KMS-11 (cell line): ENCODE results near the gene RABGAP1.

Source experiments
- H2AFZ ChIP-seq: fragments of 200-600 bp; sonication (generic); 2 replicates; pipeline ENCODE4 v1.6.1; 2016; ENCODE audit warnings: antibody characterized with exemption, mixed run types, low read depth
- H3K27ac ChIP-seq: fragments of 200-600 bp; sonication (generic); 2 replicates; pipeline ENCODE4 v1.6.1; 2016; ENCODE audit warnings: mild to moderate bottlenecking, mixed run types
- H3K27me3 ChIP-seq: fragments of 200-600 bp; sonication (generic); 2 replicates; pipeline ENCODE4 v1.6.1; 2017; ENCODE audit warnings: mild to moderate bottlenecking, low read depth, mixed run types, moderate library complexity; ENCODE audit not compliant: insufficient read depth
- H3K36me3 ChIP-seq: fragments of 200-600 bp; sonication (generic); 2 replicates; pipeline ENCODE4 v1.6.1; 2017; ENCODE audit warnings: mild to moderate bottlenecking, mixed run types; ENCODE audit not compliant: insufficient read depth
- H3K4me1 ChIP-seq: fragments of 200-600 bp; sonication (generic); 2 replicates; pipeline ENCODE4 v1.6.1; 2016; ENCODE audit warnings: mild to moderate bottlenecking, low read depth, mixed run types; ENCODE audit not compliant: poor library complexity, severe bottlenecking
- H3K4me2 ChIP-seq: fragments of 200-600 bp; sonication (generic); 2 replicates; pipeline ENCODE4 v1.7.0; 2016; ENCODE audit warnings: mild to moderate bottlenecking, mixed run types
- H3K4me3 ChIP-seq: fragments of 200-600 bp; sonication (generic); IDR thresholded peaks from 2 replicates; pipeline ENCODE4 v1.6.1; 2017; ENCODE audit warnings: low read depth, low read length, mixed read lengths; ENCODE audit not compliant: insufficient read depth
- H3K79me2 ChIP-seq: fragments of 200-600 bp; sonication (generic); 2 replicates; pipeline ENCODE4 v1.6.1; 2016; ENCODE audit warnings: low read depth, mixed run types; ENCODE audit not compliant: insufficient read depth
- H3K9ac ChIP-seq: fragments of 200-600 bp; sonication (generic); 2 replicates; pipeline ENCODE4 v1.6.1; 2016; ENCODE audit warnings: mild to moderate bottlenecking, mixed run types
- H4K20me1 ChIP-seq: fragments of 200-600 bp; sonication (generic); 2 replicates; pipeline ENCODE4 v1.6.1; 2016; ENCODE audit warnings: mild to moderate bottlenecking, mixed run types; ENCODE audit not compliant: insufficient read depth
- TF ChIP-seq, protein P1 (sequence below): fragments of 200-600 bp; sonication (generic); conservative IDR thresholded peaks from 2 replicates; pipeline ENCODE4 v1.6.1; 2017; ENCODE audit warnings: low read depth, mild to moderate bottlenecking, antibody characterized with exemption, low read length, moderate library complexity, mixed read lengths

RABGAP1 gene

DNA sequence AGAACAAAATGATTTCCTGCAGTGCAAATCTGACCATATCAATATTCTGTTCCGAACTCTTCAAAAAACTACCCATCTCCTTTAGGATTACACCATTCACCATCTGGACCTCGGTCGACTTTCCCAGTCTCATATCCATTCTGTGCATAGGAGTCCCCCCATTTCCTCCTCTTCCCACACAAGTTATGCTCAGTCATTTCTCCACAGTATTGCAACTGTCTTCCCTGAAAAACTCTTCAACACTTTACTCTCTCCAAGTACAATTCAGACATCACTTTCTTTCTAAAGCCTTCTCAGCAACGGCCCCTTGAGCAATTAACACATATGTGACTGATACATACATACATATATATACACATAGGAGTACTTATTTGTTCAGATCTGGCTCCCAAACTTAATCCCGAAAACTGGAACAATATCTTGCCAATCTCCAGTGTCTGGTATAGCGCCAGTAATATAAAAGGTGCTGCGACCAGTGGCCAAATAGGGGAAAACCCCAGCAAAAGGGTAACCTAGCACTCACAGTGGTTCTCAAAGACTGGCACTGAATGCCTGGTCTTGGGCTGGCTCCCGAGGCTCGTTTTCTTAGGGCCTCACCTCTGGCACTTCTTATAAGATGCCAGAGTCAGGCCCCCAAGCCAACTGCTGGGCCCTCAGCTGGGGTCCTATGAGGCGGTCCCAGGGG, 10.1 kb upstream of the RABGAP1 start:
- H2AFZ ChIP-seq: peak overlapping the region; percentile 68
- TF ChIP-seq, protein P1, sequence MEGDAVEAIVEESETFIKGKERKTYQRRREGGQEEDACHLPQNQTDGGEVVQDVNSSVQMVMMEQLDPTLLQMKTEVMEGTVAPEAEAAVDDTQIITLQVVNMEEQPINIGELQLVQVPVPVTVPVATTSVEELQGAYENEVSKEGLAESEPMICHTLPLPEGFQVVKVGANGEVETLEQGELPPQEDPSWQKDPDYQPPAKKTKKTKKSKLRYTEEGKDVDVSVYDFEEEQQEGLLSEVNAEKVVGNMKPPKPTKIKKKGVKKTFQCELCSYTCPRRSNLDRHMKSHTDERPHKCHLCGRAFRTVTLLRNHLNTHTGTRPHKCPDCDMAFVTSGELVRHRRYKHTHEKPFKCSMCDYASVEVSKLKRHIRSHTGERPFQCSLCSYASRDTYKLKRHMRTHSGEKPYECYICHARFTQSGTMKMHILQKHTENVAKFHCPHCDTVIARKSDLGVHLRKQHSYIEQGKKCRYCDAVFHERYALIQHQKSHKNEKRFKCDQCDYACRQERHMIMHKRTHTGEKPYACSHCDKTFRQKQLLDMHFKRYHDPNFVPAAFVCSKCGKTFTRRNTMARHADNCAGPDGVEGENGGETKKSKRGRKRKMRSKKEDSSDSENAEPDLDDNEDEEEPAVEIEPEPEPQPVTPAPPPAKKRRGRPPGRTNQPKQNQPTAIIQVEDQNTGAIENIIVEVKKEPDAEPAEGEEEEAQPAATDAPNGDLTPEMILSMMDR: no peak
- H3K4me3 ChIP-seq: peak overlapping the region; percentile 30
- H4K20me1 ChIP-seq: no peaks in the 10 kb centered on the region
- peaks cover 35% of the 10 kb centered on the region for H3K79me2 ChIP-seq
- no peaks in the 10 kb centered on the region for H3K27me3 ChIP-seq
- no peaks in the 10 kb centered on the region for H3K36me3 ChIP-seq
- peak overlapping the region; percentile 89 for H3K4me2 ChIP-seq
- peak overlapping the region; percentile 62 for H3K9ac ChIP-seq
- peak overlapping the region; percentile 46 for H3K27ac ChIP-seq
- peaks cover 22% of the 10 kb centered on the region for H3K4me1 ChIP-seq

DNA sequence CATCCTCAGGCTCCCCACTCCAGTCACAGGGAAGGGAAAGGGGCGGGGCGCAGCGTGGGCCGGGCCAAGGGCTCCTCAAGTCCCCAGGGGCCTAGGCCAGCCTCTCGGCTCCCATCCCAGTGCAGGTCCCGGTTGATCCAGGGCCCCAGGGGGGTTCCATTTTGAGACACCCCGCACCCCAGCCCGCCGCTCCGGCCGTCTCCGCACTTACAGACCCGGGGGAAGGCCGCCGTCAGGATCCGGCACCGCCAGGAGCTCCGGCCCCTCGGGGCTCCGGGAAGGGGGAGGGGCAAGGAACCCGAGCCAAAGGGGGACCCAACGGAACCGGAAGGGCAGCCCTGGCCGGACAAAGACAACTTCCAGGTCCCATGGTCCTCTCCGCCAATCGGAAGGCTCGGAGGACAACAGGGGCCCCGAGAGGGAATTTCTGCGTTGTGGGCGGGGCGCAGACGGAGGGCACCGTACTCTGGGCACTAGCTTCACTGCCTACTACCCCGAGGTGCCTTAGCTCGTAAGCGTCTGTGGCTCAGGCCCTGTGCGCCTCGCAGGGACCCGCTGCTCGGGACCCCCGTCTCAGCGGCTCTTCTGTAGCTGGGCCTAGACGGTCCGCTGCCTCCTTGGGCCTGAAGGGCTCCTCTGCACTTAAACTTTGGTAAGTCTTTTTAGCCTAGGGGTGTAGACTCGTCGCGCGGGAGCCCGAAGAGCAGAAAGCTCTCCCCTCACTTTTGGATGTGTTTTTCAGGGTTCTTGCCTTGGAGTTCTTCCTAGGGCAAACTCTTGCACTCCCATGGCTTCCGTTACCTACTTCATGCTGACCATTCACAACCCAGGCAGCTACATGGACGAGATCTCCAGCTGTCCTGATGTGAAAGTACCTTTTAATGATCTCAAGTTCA, 9.3 kb upstream of the RABGAP1 start, which contains the start of gene ZBTB26:
Gene ZBTB26 (minus strand): TSS at position 287 of the 896 bp plus-strand sequence. CDS start 11,578 bp downstream, outside the sequence.
- Histone ChIP-seq H3K4me2 (peak within 1 kb of the TSS; percentile 89), H3K36me3 (no peaks in the 10 kb centered on the region), H4K20me1 (no peaks in the 10 kb centered on the region), H3K4me1 (peaks cover 22% of the 10 kb centered on the region), H3K27ac (peak within 1 kb of the TSS; percentile 46), H3K9ac (peak within 1 kb of the TSS; percentile 62), H3K4me3 (peak within 1 kb of the TSS; percentile 30), H3K27me3 (no peaks in the 10 kb centered on the region), H2AFZ (peak within 1 kb of the TSS; percentile 68), H3K79me2 (peaks cover 35% of the 10 kb centered on the region)
- TF ChIP-seq, protein P1: no peak

DNA sequence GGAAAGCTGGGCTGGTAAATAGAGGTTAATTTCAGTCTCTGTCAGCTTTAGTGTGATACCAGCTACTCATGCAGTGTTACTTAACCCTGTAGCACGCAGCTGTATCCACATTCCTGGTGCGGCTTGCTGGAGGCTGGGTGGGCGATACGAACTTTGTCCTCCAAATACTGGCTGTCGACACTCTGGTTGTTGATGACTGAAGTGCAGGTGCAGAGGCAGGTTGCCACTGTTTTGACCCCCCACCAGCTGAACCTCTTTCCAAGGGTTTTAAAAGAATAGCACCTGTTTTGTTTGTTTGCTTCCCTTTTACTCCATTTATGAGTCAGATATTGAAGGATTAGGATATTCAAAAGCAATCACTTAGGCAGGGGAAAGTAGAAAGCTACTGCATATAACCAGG, 4.4 kb upstream of the RABGAP1 start:
- Histone ChIP-seq H3K9ac (no peak overlapping the region), H4K20me1 (no peaks in the 10 kb centered on the region), H3K27ac (no peak overlapping the region), H3K79me2 (peaks cover 40% of the 10 kb centered on the region), H3K4me2 (no peak overlapping the region), H3K4me1 (peaks cover 26% of the 10 kb centered on the region), H3K27me3 (no peaks in the 10 kb centered on the region), H3K4me3 (no peak overlapping the region), H2AFZ (no peak overlapping the region), H3K36me3 (no peaks in the 10 kb centered on the region)
- TF ChIP-seq, protein P1: no peak

DNA sequence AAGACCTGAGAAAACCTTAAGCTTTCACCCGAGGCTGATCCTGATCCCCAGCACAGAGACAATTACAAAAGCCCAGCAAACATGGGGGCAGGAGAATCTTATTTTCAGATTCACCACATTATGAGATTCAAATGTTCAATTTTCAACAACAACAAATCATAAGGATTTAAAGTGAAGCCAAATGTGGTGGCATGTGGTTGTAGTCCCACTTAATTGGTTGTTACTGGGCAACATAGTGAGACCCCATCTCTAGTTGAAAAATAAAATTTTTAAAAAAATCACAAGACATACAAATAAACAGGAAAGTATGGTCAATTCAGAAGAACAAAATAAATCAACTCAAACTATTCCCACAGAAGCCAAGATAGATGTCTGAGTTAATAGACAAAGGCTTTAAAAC, 3.9 kb upstream of the RABGAP1 start:
- H3K27ac ChIP-seq: no peak overlapping the region

More for the DNA sequence above, 3.9 kb upstream of the RABGAP1 start:
- Histone ChIP-seq H3K79me2 (peaks cover 43% of the 10 kb centered on the region), H3K9ac (no peak overlapping the region), H2AFZ (no peak overlapping the region), H3K27me3 (no peaks in the 10 kb centered on the region), H3K4me1 (peaks cover 30% of the 10 kb centered on the region), H4K20me1 (no peaks in the 10 kb centered on the region), H3K36me3 (no peaks in the 10 kb centered on the region), H3K4me3 (no peak overlapping the region), H3K4me2 (no peak overlapping the region)
- TF ChIP-seq, protein P1: no peak
